Activated T-cell treated with anti-CD3 and anti-CD28 coated beads for 48 hours (primary cell): ENCODE data around the gene RAP1A.

Experiments used
- DNase-seq: peaks from one replicate; pipeline ENCODE4 v3.0.0-alpha.2; 2020; ENCODE audit warnings: low read depth

Gene RAP1A

GRCh38 chr1:111719674-111720132 is 100.1 kb downstream of the RAP1A start:
- DNase-seq, result no peak

GRCh38 chr1:111720274-111720976 is 100.8 kb downstream of the RAP1A start:
- no peak for DNase-seq

- DNase-seq, result no peak
These were observed 101.6 kb downstream of the RAP1A start for GRCh38 chr1:111720977-111721786.

- no peak for DNase-seq
These were observed 103.7 kb downstream of the RAP1A start for GRCh38 chr1:111723091-111723806.

- DNase-seq, result no peak
These were observed 104.3 kb downstream of the RAP1A start for GRCh38 chr1:111723871-111724270.

GRCh38 chr1:111725192-111725591 is 105.6 kb downstream of the RAP1A start:
- no peak for DNase-seq

- no peak for DNase-seq
These were observed 107.5 kb downstream of the RAP1A start for GRCh38 chr1:111727056-111727455.

GRCh38 chr1:111729271-111729921 is 109.8 kb downstream of the RAP1A start:
- DNase-seq, result no peak

- DNase-seq, result no peak
These were observed 110.5 kb downstream of the RAP1A start for GRCh38 chr1:111729946-111730681.

- no peak for DNase-seq
These were observed 111.1 kb downstream of the RAP1A start for GRCh38 chr1:111730706-111731105.

GRCh38 chr1:111731956-111732355 is 112.4 kb downstream of the RAP1A start:
- DNase-seq, result no peak

GRCh38 chr1:111732718-111733117 is 113.1 kb downstream of the RAP1A start:
- DNase-seq, result no peak

GRCh38 chr1:111733183-111733991 is 113.8 kb downstream of the RAP1A start:
- DNase-seq, result no peak

GRCh38 chr1:111733992-111734341 is 114.4 kb downstream of the RAP1A start:
- no peak for DNase-seq

- DNase-seq, result no peak
These were observed 114.8 kb downstream of the RAP1A start for GRCh38 chr1:111734426-111734825.

- no peak for DNase-seq
These were observed 115.3 kb downstream of the RAP1A start for GRCh38 chr1:111734856-111735255.

GRCh38 chr1:111735321-111735720 is 115.7 kb downstream of the RAP1A start:
- no peak for DNase-seq

GRCh38 chr1:111735858-111736544 is 116.4 kb downstream of the RAP1A start:
- DNase-seq, result no peak

GRCh38 chr1:111736548-111737215 is 117.1 kb downstream of the RAP1A start:
- no peak for DNase-seq
